CD8-positive, alpha-beta memory T cell (primary cell): ENCODE measurements around the gene RNF113A. TPM values are rescaled to one million over a fixed set of nuclear protein-coding genes. Genes with fewer than 3 reads are reported as not detected.
A peak's percentile ranks its signal among the peaks of the same experiment; 100 is the strongest.
"Not testable (repeated sequence)": the region's sequence is repeated elsewhere in the genome, so short reads cannot be mapped to it uniquely, and the experiment has no call there.

Experiments used
- CTCF ChIA-PET: fragments of 350-600 bp; sonication (Branson Sonifier 250); formaldehyde crosslinking; loops from one replicate; lab custom pipeline; 2021; ENCODE audit warnings: antibody characterized with exemption; lab: Charles Lee
- POLR2A ChIA-PET: fragments of 350-600 bp; sonication (Branson Sonifier 250); formaldehyde crosslinking; loops from one replicate; lab custom pipeline; 2021; ENCODE audit warnings: antibody characterized with exemption; lab: Charles Lee
- DNase-seq, 5 donors: peaks; one replicate each; pipeline versions ENCODE4 v3.0.0 to v3.0.0-alpha.2; 2020 to 2022; ENCODE audit warnings: mixed read lengths in 1 of 5
- H3K27ac ChIP-seq: one replicate; pipeline ENCODE4 v1.7.0; 2013; ENCODE audit warnings: low read depth, mild to moderate bottlenecking, low read length, moderate library complexity
- H3K27me3 ChIP-seq: 2 replicates; pipeline ENCODE4 v1.7.0; 2013; ENCODE audit warnings: low read length, mild to moderate bottlenecking; ENCODE audit not compliant: insufficient read depth, poor library complexity, severe bottlenecking
- H3K36me3 ChIP-seq: 2 replicates; pipeline ENCODE4 v1.7.0; 2013; ENCODE audit warnings: mild to moderate bottlenecking, low read length, moderate library complexity; ENCODE audit not compliant: insufficient read depth
- H3K4me1 ChIP-seq: 2 replicates; pipeline ENCODE4 v1.7.0; 2013; ENCODE audit warnings: mild to moderate bottlenecking, low read length, moderate library complexity; ENCODE audit not compliant: insufficient read depth
- H3K4me3 ChIP-seq: 2 replicates; pipeline ENCODE4 v1.7.0; 2013; ENCODE audit warnings: mild to moderate bottlenecking, low read length
- H3K9me3 ChIP-seq: 2 replicates; pipeline ENCODE4 v1.7.0; 2013; ENCODE audit warnings: mild to moderate bottlenecking, low read length
- H3K27ac Mint-ChIP-seq, 8 donors: one replicate each; pipeline ENCODE4 v1.8.0; 2020 to 2021; ENCODE audit warnings: mixed read lengths in 8 of 8, mild to moderate bottlenecking in 6 of 8, inconsistent platforms in 3 of 8, moderate library complexity in 3 of 8
- H3K27me3 Mint-ChIP-seq, 2 donors: one replicate each; pipeline ENCODE4 v1.8.0; 2020 to 2021; ENCODE audit warnings: mixed read lengths in 2 of 2, mild to moderate bottlenecking in 1 of 2, moderate library complexity in 1 of 2
- H3K36me3 Mint-ChIP-seq, 3 donors: one replicate each; pipeline ENCODE4 v1.8.0; 2020 to 2021; ENCODE audit warnings: mixed read lengths in 3 of 3, inconsistent platforms in 1 of 3, mild to moderate bottlenecking in 1 of 3
- H3K4me1 Mint-ChIP-seq, 3 donors: one replicate each; pipeline ENCODE4 v1.8.0; 2020 to 2021; ENCODE audit warnings: mixed read lengths in 3 of 3, inconsistent platforms in 1 of 3, mild to moderate bottlenecking in 1 of 3
- H3K4me3 Mint-ChIP-seq, 7 donors: one replicate each; pipeline ENCODE4 v1.8.0; 2020 to 2021; ENCODE audit warnings: mixed read lengths in 7 of 7, mild to moderate bottlenecking in 6 of 7, moderate library complexity in 4 of 7, inconsistent platforms in 2 of 7
- H3K9me3 Mint-ChIP-seq, 5 donors: one replicate each; pipeline ENCODE4 v1.8.0; 2020 to 2022; ENCODE audit warnings: mixed read lengths in 5 of 5, mild to moderate bottlenecking in 3 of 5, moderate library complexity in 2 of 5, inconsistent platforms in 1 of 5
- polyA plus RNA-seq: library from polyadenylated mRNA; unstranded; fragments of 300-500 nt; fragmentation: Illumina TruSeq; gene quantifications from one replicate; pipeline ENCODE4 v1.2.3, GENCODE V29; 2021
- total RNA-seq, 2 experiments: library from RNA; stranded (reverse); gene quantifications; one replicate each; pipeline ENCODE4 v1.2.3, GENCODE V29; 2021

RNF113A gene
- total and polyA plus RNA-seq, 3 experiments from 2014 or later = 22.9 to 59.6 (median 25.1) TPM

DNA sequence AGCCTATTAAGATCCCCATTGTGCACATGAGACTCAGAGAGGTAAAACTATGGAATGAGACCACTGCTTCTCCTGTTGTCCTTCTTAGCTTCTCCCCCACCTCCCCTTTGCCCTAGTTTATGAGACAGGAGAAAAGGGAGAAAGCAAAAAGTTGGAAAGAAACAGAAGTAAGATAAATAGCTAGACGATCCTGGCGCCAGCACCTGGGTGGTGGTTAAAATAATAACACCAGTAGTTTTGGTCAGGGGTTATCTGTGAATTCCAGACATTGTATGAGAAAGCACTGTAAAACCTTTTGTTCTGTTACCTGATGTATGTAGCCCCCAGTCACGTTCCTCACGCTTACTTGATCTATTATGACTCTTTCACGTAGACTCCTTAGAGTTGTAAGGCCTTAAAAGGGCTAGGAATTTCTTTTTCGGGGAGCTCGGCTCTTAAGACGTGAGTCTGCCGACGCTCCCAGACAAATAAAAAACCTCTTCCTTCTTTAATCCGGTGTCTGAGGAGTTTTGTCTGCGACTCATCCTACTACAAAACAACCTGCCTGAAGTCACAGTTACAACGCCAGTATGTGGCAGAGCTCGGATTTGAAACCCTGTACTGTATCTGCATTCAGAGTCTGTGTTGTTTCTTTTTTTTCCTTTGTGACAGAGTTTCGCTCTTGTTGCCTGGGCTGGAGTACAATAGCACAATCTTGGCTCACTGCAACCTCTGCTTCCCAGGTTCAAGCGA lies 20.6 kb upstream of the RNF113A start:
- H3K4me3 Mint-ChIP-seq, H3K4me3 ChIP-seq, H3K27ac Mint-ChIP-seq, POLR2A ChIA-PET, H3K9me3 Mint-ChIP-seq, H3K36me3 ChIP-seq, H3K27me3 ChIP-seq, H3K9me3 ChIP-seq, H3K4me1 Mint-ChIP-seq, CTCF ChIA-PET, DNase-seq, H3K27ac ChIP-seq, H3K4me1 ChIP-seq, H3K36me3 Mint-ChIP-seq: not testable (repeated sequence)
- peaks cover 0 to 13% of the 10 kb centered on the region in 2 donors for H3K27me3 Mint-ChIP-seq

DNA sequence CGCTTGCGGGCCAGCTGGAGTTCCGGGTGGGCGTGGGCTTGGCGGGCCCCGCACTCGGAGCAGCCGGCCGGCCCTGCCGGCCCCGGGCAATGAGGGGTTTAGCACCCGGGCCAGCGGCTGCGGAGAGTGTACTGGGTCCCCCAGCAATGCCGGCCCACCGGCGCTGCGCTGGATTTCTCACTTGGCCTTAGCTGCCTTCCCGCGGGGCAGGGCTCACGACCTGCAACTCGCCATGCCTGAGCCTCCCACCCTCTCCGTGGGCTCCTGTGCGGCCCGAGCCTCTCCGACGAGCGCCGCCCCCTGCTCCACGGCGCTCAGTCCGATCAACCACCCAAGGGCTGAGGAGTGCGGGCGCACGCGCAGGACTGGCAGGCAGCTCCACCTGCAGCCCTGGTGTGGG lies 19.1 kb upstream of the RNF113A start:
- H3K9me3 Mint-ChIP-seq, H3K36me3 ChIP-seq, DNase-seq, POLR2A ChIA-PET, H3K36me3 Mint-ChIP-seq, H3K27ac Mint-ChIP-seq, H3K27me3 ChIP-seq, H3K27ac ChIP-seq, H3K4me3 ChIP-seq, H3K9me3 ChIP-seq, H3K4me3 Mint-ChIP-seq, H3K4me1 ChIP-seq: not testable (repeated sequence)
- peaks cover 0 to 13% of the 10 kb centered on the region in 2 donors for H3K27me3 Mint-ChIP-seq
- H3K4me1 Mint-ChIP-seq = peaks cover 8 to 12% (median 10%) of the 10 kb centered on the region in 3 donors
- CTCF ChIA-PET = interaction anchor here (0.6 to 1.2 kb wide), 2 partner anchors 14 to 136 kb away, joined by 3 read pairs; no protein-coding TSS in a partner anchor

DNA sequence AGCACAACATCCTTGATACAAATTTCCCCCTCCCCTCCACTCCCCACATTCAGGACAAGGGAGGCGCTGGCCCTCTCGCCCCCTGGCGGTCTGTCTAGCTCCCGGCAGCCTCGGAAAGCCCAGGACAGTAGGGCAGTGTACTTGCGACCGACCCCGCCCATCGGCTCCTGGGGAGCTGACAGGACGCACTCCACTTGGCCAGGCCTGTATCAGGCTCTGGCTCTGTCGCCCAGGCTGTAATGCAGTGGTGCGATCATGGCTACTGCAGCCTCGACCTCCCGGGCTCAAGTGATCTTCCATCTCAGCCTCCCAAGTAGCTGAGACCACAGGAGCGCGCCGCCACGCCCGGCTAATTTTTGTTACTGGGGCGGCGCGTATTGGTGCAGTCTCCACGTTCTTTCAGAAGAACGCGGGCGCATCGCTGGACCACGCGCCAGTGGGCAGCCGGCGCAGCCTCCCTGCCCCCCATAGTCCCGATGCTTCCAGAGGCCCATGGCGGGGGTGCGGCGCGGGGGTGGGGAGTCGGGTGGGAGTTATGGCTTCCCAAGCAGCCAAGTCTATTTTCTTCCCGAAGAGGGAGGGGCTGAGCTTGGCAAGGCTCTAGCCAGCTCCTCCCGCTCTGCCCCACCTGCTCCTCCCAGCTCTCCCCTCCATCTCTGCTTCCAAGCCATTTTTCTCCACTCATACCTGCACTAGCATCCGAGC lies 16.3 kb upstream of the RNF113A start:
- DNase-seq = peak; percentile 35 to 73 (median 44)
- ChIA-PET POLR2A (interaction anchor here (0.5 to 1.0 kb wide), 3 partner anchors 18 to 356 kb away, joined by 3 read pairs; no protein-coding TSS in a partner anchor), CTCF (interaction anchor here (0.7 to 1.6 kb wide), 5 partner anchors 9 to 372 kb away, joined by 3 to 7 read pairs (median 5); partner anchors contain the start of genes NDUFA1, RNF113A and RPL39)
- H3K4me1 Mint-ChIP-seq = peaks cover 8 to 12% (median 10%) of the 10 kb centered on the region in 3 donors
- peaks cover 0 to 12% of the 10 kb centered on the region in 2 donors for H3K27me3 Mint-ChIP-seq
- H3K27ac Mint-ChIP-seq = peak overlapping the region in 1 of 8 donors; percentile 57
- Histone ChIP-seq H3K36me3 (no peaks in the 10 kb centered on the region), H3K9me3 (no peaks in the 10 kb centered on the region), H3K27me3 (no peaks in the 10 kb centered on the region), H3K4me1 (peaks cover 7% of the 10 kb centered on the region), H3K4me3 (no peak overlapping the region), H3K27ac (no peak overlapping the region)
- H3K4me3 Mint-ChIP-seq = peak overlapping the region in 6 of 7 donors; percentile 37 to 82 (median 62)
- H3K9me3 Mint-ChIP-seq = no peaks in the 10 kb centered on the region
- H3K36me3 Mint-ChIP-seq = no peaks in the 10 kb centered on the region

DNA sequence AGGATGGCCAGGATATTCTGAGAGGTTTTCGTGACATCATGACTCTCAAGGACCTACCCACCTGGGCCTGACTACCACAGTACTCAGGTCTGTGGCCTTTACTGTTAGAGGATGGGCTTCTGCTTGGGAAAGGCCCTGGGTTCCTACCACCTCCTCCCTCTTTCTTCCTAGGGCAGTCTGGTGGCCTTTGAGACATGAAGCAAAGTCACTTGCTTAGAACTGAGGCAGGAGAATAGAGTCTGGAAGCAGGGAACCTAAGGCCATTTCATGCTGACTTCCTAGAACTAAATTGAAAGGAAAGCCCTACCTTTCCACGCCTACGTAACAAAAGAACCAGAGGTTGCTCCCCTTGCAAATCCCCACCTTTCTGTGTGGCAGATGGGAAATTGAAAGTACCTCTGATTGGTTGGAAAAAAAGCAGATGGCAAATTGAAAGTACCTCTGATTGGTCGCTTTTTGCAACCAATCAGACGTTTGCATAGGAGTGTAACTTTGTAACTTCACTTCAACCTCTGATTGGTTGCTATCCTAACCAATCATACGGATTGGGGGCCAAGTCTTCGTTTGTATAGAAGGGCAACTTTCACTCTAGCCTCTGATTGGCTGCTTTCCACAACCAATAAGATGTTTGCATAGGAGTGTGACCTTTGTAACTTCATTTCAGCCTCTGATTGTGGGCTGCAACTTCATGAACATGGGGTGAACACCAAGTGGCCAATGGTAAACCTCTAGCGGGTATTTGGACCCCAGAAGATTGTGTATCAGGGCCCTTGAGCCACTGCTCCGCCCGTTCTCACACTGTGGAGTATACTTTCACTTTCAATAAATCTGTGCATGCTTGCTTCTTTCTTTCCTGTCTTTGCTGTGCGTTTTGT lies 14.3 kb upstream of the RNF113A start:
- Histone ChIP-seq H3K4me3 (peak overlapping the region; percentile 41), H3K9me3 (no peaks in the 10 kb centered on the region), H3K27ac (no peak overlapping the region), H3K36me3 (no peaks in the 10 kb centered on the region), H3K4me1 (peaks cover 7% of the 10 kb centered on the region), H3K27me3 (no peaks in the 10 kb centered on the region)
- H3K27ac Mint-ChIP-seq = peak overlapping the region in 6 of 8 donors; percentile 12 to 62 (median 46)
- no peaks in the 10 kb centered on the region for H3K9me3 Mint-ChIP-seq
- peak overlapping the region; percentile 54 to 82 (median 71) for H3K4me3 Mint-ChIP-seq
- H3K4me1 Mint-ChIP-seq = peaks cover 9 to 15% (median 13%) of the 10 kb centered on the region in 3 donors
- CTCF ChIA-PET = no interaction called here
- DNase-seq = peak in 3 of 5 donors; percentile 12 to 43 (median 17)
- POLR2A ChIA-PET = no interaction called here
- H3K27me3 Mint-ChIP-seq = peaks cover 0 to 12% of the 10 kb centered on the region in 2 donors
- H3K36me3 Mint-ChIP-seq = no peaks in the 10 kb centered on the region

DNA sequence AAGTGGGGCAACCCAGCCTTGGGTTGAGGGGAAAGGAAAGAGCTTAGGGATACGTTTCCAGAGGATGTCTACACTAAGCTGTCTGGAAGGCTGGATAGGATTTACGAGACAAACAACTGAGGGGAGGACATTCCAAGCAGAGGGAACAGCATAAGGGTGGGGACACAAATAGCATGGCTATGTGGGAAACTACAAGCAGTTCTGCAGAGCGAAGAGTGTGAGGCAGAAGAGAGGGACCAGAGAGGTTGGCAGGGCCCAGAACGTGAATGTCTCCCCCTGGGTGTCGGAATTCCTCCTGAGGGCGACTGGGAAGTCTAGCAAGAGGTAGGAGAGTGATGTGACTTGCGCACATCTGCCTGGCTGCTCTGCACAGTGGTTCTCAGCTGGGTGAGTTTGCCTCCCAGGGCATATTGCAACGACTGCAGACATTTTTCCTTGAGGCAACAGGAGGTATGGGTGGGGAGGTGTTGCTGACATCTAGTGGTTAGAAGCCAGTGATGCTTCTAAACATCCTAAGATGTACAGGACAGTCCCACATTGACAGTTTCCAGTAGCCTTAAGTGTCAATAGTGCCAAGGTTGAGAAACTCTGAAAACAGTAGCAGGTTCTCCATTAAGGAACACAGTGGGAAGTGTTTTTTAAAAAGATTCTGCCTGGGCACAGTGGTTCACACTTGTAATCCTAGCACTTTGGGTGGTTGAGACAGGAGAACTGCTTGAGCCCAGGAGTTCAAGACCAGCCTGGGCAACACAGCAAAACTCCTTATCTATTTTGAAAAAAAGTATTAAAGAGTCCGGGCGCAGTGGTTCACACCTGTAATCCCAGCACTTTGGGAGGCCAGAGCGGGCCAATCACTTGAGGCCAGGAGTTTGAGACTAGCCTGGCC lies 9.3 kb upstream of the RNF113A start:
- no peaks in the 10 kb centered on the region for H3K4me1 ChIP-seq
- Mint-ChIP-seq H3K27ac (peak overlapping the region in 7 of 8 donors; percentile 30 to 87 (median 64)), H3K27me3 (peaks cover 0 to 3% of the 10 kb centered on the region in 2 donors), H3K4me1 (peaks cover 12 to 17% (median 14%) of the 10 kb centered on the region in 3 donors), H3K36me3 (peaks cover 0 to 17% (median 3%) of the 10 kb centered on the region in 3 donors), H3K9me3 (no peaks in the 10 kb centered on the region), H3K4me3 (no peak overlapping the region)
- no peak overlapping the region for H3K27ac ChIP-seq
- peak in 4 of 5 donors; percentile 1 to 60 (median 34) for DNase-seq
- no peaks in the 10 kb centered on the region for H3K27me3 ChIP-seq
- no peak overlapping the region for H3K4me3 ChIP-seq
- no peaks in the 10 kb centered on the region for H3K36me3 ChIP-seq
- H3K9me3 ChIP-seq = no peaks in the 10 kb centered on the region
- ChIA-PET CTCF (interaction anchor here (0.9 to 1.3 kb wide), 4 partner anchors 19 to 96 kb away, joined by 3 read pairs; partner anchors contain the start of gene RPL39), POLR2A (no interaction called here)

DNA sequence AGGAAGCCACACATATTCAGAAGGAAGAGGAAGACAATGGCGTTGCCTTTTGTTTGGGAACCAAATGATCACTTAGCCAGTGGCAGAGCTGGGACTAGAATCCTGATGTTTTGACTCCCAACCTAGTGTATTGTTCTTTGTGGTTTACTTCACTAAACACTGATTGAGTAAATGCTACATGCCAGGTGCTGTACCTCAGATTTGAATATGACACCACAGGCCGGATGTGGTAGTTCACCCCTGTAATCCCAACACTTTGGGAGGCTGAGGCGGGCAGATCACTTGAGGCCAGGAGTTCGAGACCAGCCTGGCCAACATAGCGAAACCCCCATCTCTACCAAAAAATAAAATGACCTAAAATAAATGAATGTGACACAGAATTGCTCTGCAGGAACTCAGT lies 8.5 kb upstream of the RNF113A start:
- POLR2A ChIA-PET = no interaction called here
- no peak overlapping the region for H3K27ac ChIP-seq
- H3K4me1 Mint-ChIP-seq = peaks cover 12 to 15% (median 14%) of the 10 kb centered on the region in 3 donors

More for the DNA sequence above, 8.5 kb upstream of the RNF113A start:
- Histone ChIP-seq H3K4me3 (no peak overlapping the region), H3K4me1 (no peaks in the 10 kb centered on the region), H3K9me3 (no peaks in the 10 kb centered on the region), H3K27me3 (no peaks in the 10 kb centered on the region), H3K36me3 (no peaks in the 10 kb centered on the region)
- DNase-seq = no peak
- Mint-ChIP-seq H3K27me3 (peaks cover 0 to 3% of the 10 kb centered on the region in 2 donors), H3K27ac (peak overlapping the region in 5 of 8 donors; percentile 41 to 87 (median 63)), H3K36me3 (peaks cover 0 to 18% (median 3%) of the 10 kb centered on the region in 3 donors), H3K9me3 (no peaks in the 10 kb centered on the region), H3K4me3 (no peak overlapping the region)
- CTCF ChIA-PET = interaction anchor here (0.9 to 1.3 kb wide), 4 partner anchors 19 to 123 kb away, joined by 3 read pairs; no protein-coding TSS in a partner anchor
